K562 (cell line): ENCODE measurements around the gene ZNF121. TPM values are rescaled to one million over a fixed set of nuclear protein-coding genes. Genes with fewer than 3 reads are reported as not detected.

Source experiments
- CBFA2T2 ChIP-seq: fragments of 450-650 bp; conservative IDR thresholded peaks from 2 replicates; pipeline ENCODE4 v1.6.1; 2017; ENCODE audit warnings: mild to moderate bottlenecking
- JUND ChIP-seq, 2 experiments: IDR thresholded peaks; 2 replicates in 1 of 2; 3 replicates in 1 of 2; pipeline ENCODE4 v1.6.1; 2011; ENCODE audit warnings: borderline replicate concordance in 2 of 2, low read depth in 2 of 2, low read length in 2 of 2, improper control_type of control experiment in 1 of 2, missing biosample characterization in 1 of 2, missing genetic modification characterization in 1 of 2, missing genetic modification reagents in 1 of 2
- MAFF ChIP-seq: IDR thresholded peaks from 2 replicates; pipeline ENCODE4 v1.6.1; 2012; ENCODE audit warnings: low read length, improper control_type of control experiment
- MAZ ChIP-seq, 2 experiments: fragments of 450-650 bp in 1 of 2; sonication (generic) in 1 of 2; formaldehyde crosslinking; IDR thresholded peaks in 1 of 2; conservative IDR thresholded peaks in 1 of 2; 2 replicates each; pipeline versions ENCODE4 v1.4.0 to v1.5.0; 2020; ENCODE audit warnings: mild to moderate bottlenecking in 1 of 2, missing genetic modification reagents in 1 of 2
- NFE2L1 ChIP-seq: fragments of 450-650 bp; IDR thresholded peaks from 2 replicates; pipeline ENCODE4 v1.6.1; 2016; ENCODE audit warnings: missing genetic modification characterization, low read depth, mild to moderate bottlenecking, missing compliant biosample characterization, moderate library complexity, borderline replicate concordance
- POLR2A ChIP-seq: fragments of 450-650 bp; conservative IDR thresholded peaks from 2 replicates; pipeline ENCODE4 v1.6.1; 2016
- SIX5 ChIP-seq, 2 experiments: IDR thresholded peaks; 2 replicates each; pipeline ENCODE4 v1.6.1; 2011; ENCODE audit warnings: low read length in 2 of 2, borderline replicate concordance in 1 of 2, low read depth in 1 of 2, mild to moderate bottlenecking in 1 of 2, moderate library complexity in 1 of 2; ENCODE audit not compliant: insufficient read depth in 1 of 2
- ZMIZ1 ChIP-seq, 2 experiments: fragments of 150-350 bp in 1 of 2; IDR thresholded peaks; 2 replicates each; pipeline ENCODE4 v1.6.1; 2012 to 2016; ENCODE audit warnings: low read depth in 2 of 2, low read length in 2 of 2, mild to moderate bottlenecking in 1 of 2, moderate library complexity in 1 of 2
- ZNF146 ChIP-seq: IDR thresholded peaks from one replicate; pipeline ENCODE4 v1.6.1; 2018; ENCODE audit warnings: missing compliant biosample characterization; ENCODE audit not compliant: unreplicated experiment
- polyA plus RNA-seq, 8 experiments: library from polyadenylated mRNA; depleted of rRNA in 4 of 8; stranded (reverse) in 5 of 8; unstranded in 3 of 8; fragments of >200 nt; fragmentation: Nextera tagmentation in 2 of 8; fragmentation: Illumina TruSeq in 1 of 8; extraction: Ambion mirVana in 2 of 8; extraction: Trizol in 1 of 8; gene quantifications; 2 replicates each; pipeline versions ENCODE4 v1.2.1 to v1.2.3, GENCODE V29; 2011 to 2014; ENCODE audit warnings: inconsistent platforms in 1 of 8, missing spikeins in 1 of 8
- total RNA-seq, 7 experiments: library from RNA; depleted of rRNA in 6 of 7; stranded (reverse); fragments of >200 nt in 6 of 7; fragmentation: Illumina TruSeq in 2 of 7; extraction: Trizol in 2 of 7; gene quantifications; 2 replicates each; pipeline versions ENCODE4 v1.2.1 to v1.2.3, GENCODE V29; 2011 to 2021; ENCODE audit warnings: low replicate concordance in 1 of 7
- TF ChIP-seq, protein P1 (sequence below), 2 experiments: fragments of 450-650 bp in 1 of 2; sonication (generic) in 1 of 2; formaldehyde crosslinking in 1 of 2; IDR thresholded peaks; 2 replicates each; pipeline versions ENCODE4 v1.7.1 to v1.9.0; 2016 to 2022; ENCODE audit warnings: inconsistent platforms in 1 of 2, mild to moderate bottlenecking in 1 of 2, missing genetic modification reagents in 1 of 2
- TF ChIP-seq, protein P2 (sequence below), 2 experiments: fragments of 250-450 bp in 1 of 2; fragments of 450-650 bp in 1 of 2; sonication (Bioruptor Pico) in 1 of 2; IDR thresholded peaks; 2 replicates each; pipeline versions ENCODE4 v1.6.1 to v1.8.0; 2016 to 2021; ENCODE audit warnings: mild to moderate bottlenecking in 2 of 2, moderate library complexity in 2 of 2, missing compliant biosample characterization in 1 of 2, missing genetic modification characterization in 1 of 2

ZNF121 gene
- total and polyA plus RNA-seq, 9 of the 15 experiments (the other 6 are each of a cell fraction or from before 2014, with no cell fraction given), result 14.6 to 115 (median 33.4) TPM

DNA sequence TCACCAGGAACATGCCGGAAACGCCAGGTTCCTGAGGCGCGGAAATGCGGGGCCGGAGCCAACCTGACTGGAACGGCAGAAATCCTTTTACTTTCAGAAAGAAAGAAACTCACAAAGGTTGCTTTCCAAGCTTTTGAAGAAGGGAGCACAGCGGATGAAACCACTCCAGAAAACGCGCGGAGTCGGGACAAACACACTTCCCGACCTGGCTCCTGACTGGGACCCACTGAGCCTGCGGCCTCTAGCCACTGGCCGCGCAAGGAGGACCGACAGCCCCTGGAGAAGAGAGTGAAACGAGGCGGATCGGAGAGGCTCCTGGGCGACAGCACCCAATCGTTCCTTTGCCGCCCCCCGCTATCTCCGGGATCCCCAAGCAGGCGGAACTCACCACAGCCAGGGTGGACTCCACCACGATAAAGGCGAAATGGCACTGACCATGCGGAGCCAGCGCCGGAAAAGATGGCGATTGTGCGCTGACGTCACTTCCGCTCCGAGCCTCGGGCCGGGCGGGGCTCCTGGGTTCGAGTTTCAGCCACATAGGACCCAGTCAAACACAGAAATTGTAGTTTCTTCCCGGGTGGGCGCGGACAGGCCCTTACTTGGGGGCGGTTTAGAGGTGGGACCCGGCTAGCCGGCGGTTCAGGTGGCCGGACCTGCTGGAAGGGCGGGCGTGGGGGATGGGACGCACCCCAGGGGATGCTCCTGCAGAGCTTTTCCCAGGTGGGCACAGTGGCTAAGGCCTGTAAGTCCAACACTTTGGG is at the start of gene ZNF121 (continued):
- TF ChIP-seq ZMIZ1 (IDR thresholded peaks at IDR 0.05; ENCODE audit: low read depth in 2 of 2, low read length in 2 of 2), result no peak
- TF ChIP-seq SIX5 (IDR thresholded peaks at IDR 0.05; ENCODE audit: borderline replicate concordance in 1 of 2, insufficient read depth in 1 of 2, low read depth in 1 of 2, low read length in 2 of 2), result no peak
- TF ChIP-seq, protein P1, sequence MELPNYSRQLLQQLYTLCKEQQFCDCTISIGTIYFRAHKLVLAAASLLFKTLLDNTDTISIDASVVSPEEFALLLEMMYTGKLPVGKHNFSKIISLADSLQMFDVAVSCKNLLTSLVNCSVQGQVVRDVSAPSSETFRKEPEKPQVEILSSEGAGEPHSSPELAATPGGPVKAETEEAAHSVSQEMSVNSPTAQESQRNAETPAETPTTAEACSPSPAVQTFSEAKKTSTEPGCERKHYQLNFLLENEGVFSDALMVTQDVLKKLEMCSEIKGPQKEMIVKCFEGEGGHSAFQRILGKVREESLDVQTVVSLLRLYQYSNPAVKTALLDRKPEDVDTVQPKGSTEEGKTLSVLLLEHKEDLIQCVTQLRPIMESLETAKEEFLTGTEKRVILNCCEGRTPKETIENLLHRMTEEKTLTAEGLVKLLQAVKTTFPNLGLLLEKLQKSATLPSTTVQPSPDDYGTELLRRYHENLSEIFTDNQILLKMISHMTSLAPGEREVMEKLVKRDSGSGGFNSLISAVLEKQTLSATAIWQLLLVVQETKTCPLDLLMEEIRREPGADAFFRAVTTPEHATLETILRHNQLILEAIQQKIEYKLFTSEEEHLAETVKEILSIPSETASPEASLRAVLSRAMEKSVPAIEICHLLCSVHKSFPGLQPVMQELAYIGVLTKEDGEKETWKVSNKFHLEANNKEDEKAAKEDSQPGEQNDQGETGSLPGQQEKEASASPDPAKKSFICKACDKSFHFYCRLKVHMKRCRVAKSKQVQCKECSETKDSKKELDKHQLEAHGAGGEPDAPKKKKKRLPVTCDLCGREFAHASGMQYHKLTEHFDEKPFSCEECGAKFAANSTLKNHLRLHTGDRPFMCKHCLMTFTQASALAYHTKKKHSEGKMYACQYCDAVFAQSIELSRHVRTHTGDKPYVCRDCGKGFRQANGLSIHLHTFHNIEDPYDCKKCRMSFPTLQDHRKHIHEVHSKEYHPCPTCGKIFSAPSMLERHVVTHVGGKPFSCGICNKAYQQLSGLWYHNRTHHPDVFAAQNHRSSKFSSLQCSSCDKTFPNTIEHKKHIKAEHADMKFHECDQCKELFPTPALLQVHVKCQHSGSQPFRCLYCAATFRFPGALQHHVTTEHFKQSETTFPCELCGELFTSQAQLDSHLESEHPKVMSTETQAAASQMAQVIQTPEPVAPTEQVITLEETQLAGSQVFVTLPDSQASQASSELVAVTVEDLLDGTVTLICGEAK (IDR thresholded peaks at IDR 0.05), result peak; percentile 94
- TF ChIP-seq, protein P1 (CRISPR knock-in tag; IDR thresholded peaks at IDR 0.05), result no peak
- TF ChIP-seq JUND (IDR thresholded peaks at IDR 0.05; ENCODE audit: borderline replicate concordance, low read depth, low read length), result peak; percentile 94
- peak; percentile 92; the same call in 2 of the 3 replicates for TF ChIP-seq JUND (tag; IDR thresholded peaks at IDR 0.05; ENCODE audit: borderline replicate concordance, low read depth, low read length)
- TF ChIP-seq MAZ (CRISPR knock-in tag; conservative IDR thresholded peaks at IDR 0.05 in 1 of 2, IDR thresholded peaks at IDR 0.05 in 1 of 2), result peak; percentile 50 to 89
- TF ChIP-seq, protein P2, sequence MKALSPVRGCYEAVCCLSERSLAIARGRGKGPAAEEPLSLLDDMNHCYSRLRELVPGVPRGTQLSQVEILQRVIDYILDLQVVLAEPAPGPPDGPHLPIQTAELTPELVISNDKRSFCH (CRISPR knock-in tag; IDR thresholded peaks at IDR 0.05), result no peak
- TF ChIP-seq, protein P2 (tag; IDR thresholded peaks at IDR 0.05), result peak; percentile 15; the same call in 1 of the 2 replicates
- TF ChIP-seq CBFA2T2, result no peak
- TF ChIP-seq NFE2L1 (tag), result no peak
- TF ChIP-seq MAFF, result no peak
- TF ChIP-seq ZNF146, result no peak
- peak; percentile 96 for TF ChIP-seq POLR2A
